ENCODE results near the gene CNDP2.

- TF ChIP-seq EZH2 (IDR thresholded peaks at IDR 0.05) (no peak), POLR2AphosphoS5 (IDR thresholded peaks at IDR 0.05; ENCODE audit: borderline replicate concordance, low read depth, low read length) (no peak)
Measured at GRCh38 chr18:74517236-74517630, 21.1 kb downstream of the CNDP2 start.

All from SK-N-MC (cell line).